ENCODE data around the gene ONECUT3.

The ONECUT3 gene

GRCh38 chr19:1829958-1830357 is 76.7 kb downstream of the ONECUT3 start:
- H3K4me1 Mint-ChIP-seq = peaks cover 18% of the 10 kb centered on the region
- H3K9me3 Mint-ChIP-seq = no peaks in the 10 kb centered on the region
- H3K27ac Mint-ChIP-seq = no peak overlapping the region
- peaks cover 25% of the 10 kb centered on the region for H3K36me3 Mint-ChIP-seq
- ATAC-seq = no peak
- no peak overlapping the region for H3K4me3 Mint-ChIP-seq
- no peaks in the 10 kb centered on the region for H3K27me3 Mint-ChIP-seq

GRCh38 chr19:1830568-1830967 is 77.3 kb downstream of the ONECUT3 start:
- no peak overlapping the region for H3K4me3 Mint-ChIP-seq
- ATAC-seq = no peak
- no peak overlapping the region for H3K27ac Mint-ChIP-seq
- peaks cover 17% of the 10 kb centered on the region for H3K4me1 Mint-ChIP-seq
- no peaks in the 10 kb centered on the region for H3K9me3 Mint-ChIP-seq
- H3K27me3 Mint-ChIP-seq = no peaks in the 10 kb centered on the region
- H3K36me3 Mint-ChIP-seq = peaks cover 25% of the 10 kb centered on the region
